K562 (cell line): ENCODE measurements around the gene PALMD.

Experiments
- CREB1 ChIP-seq, 2 experiments: sonication (generic) in 1 of 2; formaldehyde crosslinking in 1 of 2; IDR thresholded peaks; 2 replicates each; pipeline versions ENCODE4 v1.6.1 to v1.8.0; 2012 to 2022; ENCODE audit warnings: inconsistent platforms in 1 of 2, mild to moderate bottlenecking in 1 of 2, missing genetic modification reagents in 1 of 2, moderate library complexity in 1 of 2
- CTCF ChIP-seq, 3 experiments: IDR thresholded peaks in 2 of 3; conservative IDR thresholded peaks in 1 of 3; 2 replicates each; pipeline ENCODE4 v1.5.1; 2011 to 2012; ENCODE audit warnings: low read length in 3 of 3, mild to moderate bottlenecking in 3 of 3, control low read depth in 2 of 3, improper control_type of control experiment in 1 of 3, inconsistent platforms in 1 of 3, low read depth in 1 of 3, mixed read lengths in 1 of 3, moderate library complexity in 1 of 3; ENCODE audit not compliant: insufficient read depth in 2 of 3
- JUNB ChIP-seq: fragments of 450-650 bp; formaldehyde crosslinking; conservative IDR thresholded peaks from 2 replicates; pipeline ENCODE4 v1.4.0; 2020; ENCODE audit warnings: mild to moderate bottlenecking
- TEAD4 ChIP-seq, 2 experiments: sonication (generic) in 1 of 2; formaldehyde crosslinking in 1 of 2; IDR thresholded peaks; 2 replicates each; pipeline versions ENCODE4 v1.6.1 to v1.8.0; 2012 to 2022; ENCODE audit warnings: borderline replicate concordance in 1 of 2, inconsistent platforms in 1 of 2, low read length in 1 of 2, mild to moderate bottlenecking in 1 of 2, missing genetic modification reagents in 1 of 2

- no peak for TF ChIP-seq TEAD4 (IDR thresholded peaks at IDR 0.05; ENCODE audit: low read length)
- TF ChIP-seq TEAD4 (CRISPR knock-in tag; IDR thresholded peaks at IDR 0.05; ENCODE audit: borderline replicate concordance): no peak
- no peak for TF ChIP-seq CTCF (IDR thresholded peaks at IDR 0.05 in 2 of 3, conservative IDR thresholded peaks at IDR 0.05 in 1 of 3; ENCODE audit: insufficient read depth in 2 of 3, low read depth in 1 of 3, low read length in 3 of 3)
- no peak for TF ChIP-seq CREB1 (IDR thresholded peaks at IDR 0.05)
- no peak for TF ChIP-seq CREB1 (CRISPR knock-in tag; IDR thresholded peaks at IDR 0.05)
- no peak for TF ChIP-seq JUNB (CRISPR knock-in tag)
Measured at GRCh38 chr1:99674115-99675064, 28.5 kb downstream of the PALMD start.
